DND-41 (cell line): ENCODE data around the gene ZFPM1.

ENCODE experiments used
- ATAC-seq: fragments of 200-7000 bp; cut with Tn5 transposase; 3 replicates; pipeline ENCODE4 v1.9.1; 2021; ENCODE audit warnings: low read depth; ENCODE audit not compliant: insufficient read depth
- DNase-seq: peaks from one replicate; pipeline ENCODE4 v3.0.0-alpha.2; 2020
- H2AFZ ChIP-seq: 2 replicates; pipeline ENCODE4 v1.6.0; 2012; ENCODE audit warnings: low read depth, low read length
- H3K27ac ChIP-seq: 2 replicates; pipeline ENCODE4 v1.5.1; 2012; ENCODE audit warnings: low read length, inconsistent platforms
- H3K27me3 ChIP-seq: fragments of 200-600 bp; sonication (generic); 2 replicates; pipeline ENCODE4 v1.6.0; 2012; ENCODE audit warnings: low read length, mild to moderate bottlenecking, inconsistent platforms; ENCODE audit not compliant: insufficient read depth, poor library complexity
- H3K36me3 ChIP-seq: 2 replicates; pipeline ENCODE4 v1.5.1; 2012; ENCODE audit warnings: low read length, inconsistent platforms; ENCODE audit not compliant: insufficient read depth
- H3K4me1 ChIP-seq: 2 replicates; pipeline ENCODE4 v1.5.1; 2012; ENCODE audit warnings: mild to moderate bottlenecking, low read length; ENCODE audit not compliant: insufficient read depth
- H3K4me2 ChIP-seq: 2 replicates; pipeline ENCODE4 v1.6.0; 2012; ENCODE audit warnings: mild to moderate bottlenecking, moderate library complexity, low read length, inconsistent platforms; ENCODE audit not compliant: insufficient read depth
- H3K4me3 ChIP-seq, 2 experiments: fragments of 200-600 bp in 1 of 2; shearing (Covaris generic) in 1 of 2; 2 replicates each; pipeline ENCODE4 v1.5.1; 2012 to 2016; ENCODE audit warnings: inconsistent platforms in 2 of 2, low read length in 2 of 2, mild to moderate bottlenecking in 2 of 2, low read depth in 1 of 2, moderate library complexity in 1 of 2
- H3K79me2 ChIP-seq: 2 replicates; pipeline ENCODE4 v1.6.0; 2012; ENCODE audit warnings: low read length, inconsistent platforms; ENCODE audit not compliant: insufficient read depth
- H3K9ac ChIP-seq: 2 replicates; pipeline ENCODE4 v1.6.0; 2012; ENCODE audit warnings: low read depth, mild to moderate bottlenecking, inconsistent platforms, low read length, moderate library complexity
- H3K9me3 ChIP-seq: 2 replicates; pipeline ENCODE4 v1.5.1; 2012; ENCODE audit warnings: low read length, moderate library complexity, mild to moderate bottlenecking, inconsistent platforms; ENCODE audit not compliant: insufficient read depth, severe bottlenecking
- H4K20me1 ChIP-seq: 2 replicates; pipeline ENCODE4 v1.6.0; 2012; ENCODE audit warnings: low read length; ENCODE audit not compliant: insufficient read depth
- CTCF ChIP-seq: IDR thresholded peaks from 2 replicates; pipeline ENCODE4 v1.5.1; 2012; ENCODE audit warnings: borderline replicate concordance, low read length, moderate library complexity, mild to moderate bottlenecking; ENCODE audit not compliant: poor library complexity, severe bottlenecking; ENCODE audit errors: extremely low read depth
- EZH2 ChIP-seq: IDR thresholded peaks from 3 replicates; pipeline ENCODE4 v1.6.1; 2012; ENCODE audit warnings: borderline replicate concordance, low read depth, mild to moderate bottlenecking, moderate library complexity, low read length, inconsistent platforms; ENCODE audit not compliant: severe bottlenecking

ZFPM1 gene

GRCh38 chr16:88498576-88499208 lies 45.6 kb downstream of the ZFPM1 start:
- DNase-seq (no peak), ATAC-seq (no peak)
- no peaks in the 10 kb centered on the region for H3K79me2 ChIP-seq
- no peaks in the 10 kb centered on the region for H3K9me3 ChIP-seq
- H3K4me3 ChIP-seq, result no peak overlapping the region
- no peaks in the 10 kb centered on the region for H3K4me1 ChIP-seq
- no peaks in the 10 kb centered on the region for H3K27me3 ChIP-seq
- no peaks in the 10 kb centered on the region for H3K36me3 ChIP-seq
- peaks cover 17% of the 10 kb centered on the region for H4K20me1 ChIP-seq
- TF ChIP-seq CTCF (no peak), EZH2 (no peak)
- no peak overlapping the region for H3K27ac ChIP-seq
- no peak overlapping the region for H2AFZ ChIP-seq
- no peak overlapping the region for H3K4me2 ChIP-seq
- H3K9ac ChIP-seq, result no peak overlapping the region

GRCh38 chr16:88499292-88499691 lies 46.2 kb downstream of the ZFPM1 start:
- no peak for ATAC-seq
- no peaks in the 10 kb centered on the region for H3K79me2 ChIP-seq

GRCh38 chr16:88499836-88500251 lies 46.8 kb downstream of the ZFPM1 start:
- no peaks in the 10 kb centered on the region for H3K9me3 ChIP-seq
- no peak for DNase-seq
- TF ChIP-seq EZH2, result no peak
- no peak for TF ChIP-seq CTCF
- H3K4me3 ChIP-seq, result no peak overlapping the region
- no peak overlapping the region for H3K4me2 ChIP-seq
- no peaks in the 10 kb centered on the region for H3K27me3 ChIP-seq
- H3K36me3 ChIP-seq, result no peaks in the 10 kb centered on the region
- H3K9ac ChIP-seq, result no peak overlapping the region
- H4K20me1 ChIP-seq, result peaks cover 23% of the 10 kb centered on the region
- H3K27ac ChIP-seq, result no peak overlapping the region
- no peak for ATAC-seq
- no peaks in the 10 kb centered on the region for H3K79me2 ChIP-seq
- H2AFZ ChIP-seq, result no peak overlapping the region
- no peaks in the 10 kb centered on the region for H3K4me1 ChIP-seq

More at GRCh38 chr16:88499292-88499691, 46.2 kb downstream of the ZFPM1 start:
- Histone ChIP-seq H3K36me3 (no peaks in the 10 kb centered on the region), H3K27ac (no peak overlapping the region), H4K20me1 (peaks cover 18% of the 10 kb centered on the region), H3K4me3 (no peak overlapping the region), H3K27me3 (no peaks in the 10 kb centered on the region), H3K9ac (no peak overlapping the region), H3K4me1 (no peaks in the 10 kb centered on the region), H3K4me2 (no peak overlapping the region), H2AFZ (no peak overlapping the region), H3K9me3 (no peaks in the 10 kb centered on the region)
- no peak for DNase-seq
- no peak for TF ChIP-seq CTCF
- no peak for TF ChIP-seq EZH2

- Histone ChIP-seq H3K4me2 (no peak overlapping the region), H3K79me2 (no peaks in the 10 kb centered on the region), H3K9me3 (no peaks in the 10 kb centered on the region), H3K4me3 (no peak overlapping the region), H3K4me1 (no peaks in the 10 kb centered on the region), H3K9ac (no peak overlapping the region), H2AFZ (no peak overlapping the region), H3K36me3 (no peaks in the 10 kb centered on the region), H3K27ac (no peak overlapping the region), H3K27me3 (no peaks in the 10 kb centered on the region), H4K20me1 (peaks cover 21% of the 10 kb centered on the region)
- no peak for TF ChIP-seq EZH2
- no peak for TF ChIP-seq CTCF
- no peak for ATAC-seq
- no peak for DNase-seq
Measured at GRCh38 chr16:88500255-88500661, 47.2 kb downstream of the ZFPM1 start.
